Endothelial cell of umbilical vein (primary cell): ENCODE measurements around the gene GALNT9. TPM values are rescaled to one million over a fixed set of nuclear protein-coding genes. Genes with fewer than 3 reads are reported as not detected.

Source experiments
- BruUV-seq: library from RNA; stranded (reverse); fragments of 400-500 nt; replicated peaks from 2 replicates; lab custom pipeline; 2021; lab: Mats Ljungman, UMichigan
- CTCF ChIA-PET: fragments of 300-600, 350-600 bp; sonication (Branson Sonifier 250); formaldehyde crosslinking; loops from one replicate; lab custom pipeline; 2021; ENCODE audit warnings: antibody characterized with exemption, inconsistent platforms; lab: Charles Lee
- POLR2A ChIA-PET: fragments of 300-600, 350-600 bp; sonication (Branson Sonifier 250); formaldehyde crosslinking; loops from one replicate; lab custom pipeline; 2021; ENCODE audit warnings: antibody characterized with exemption, inconsistent platforms; lab: Charles Lee
- DNase-seq: peaks from one replicate; pipeline ENCODE4 v3.0.0-alpha.2; 2011; ENCODE audit warnings: low read depth, low spot score
- FAIRE-seq: peaks from 2 replicates; lab custom pipeline; 2011; peaks lifted over from hg19 to GRCh38; lab: Jason Lieb, UNC
- H2AFZ ChIP-seq: 2 replicates; pipeline ENCODE4 v1.6.0; 2012; ENCODE audit warnings: low read depth, low read length, control low read depth, inconsistent platforms
- H3K27ac ChIP-seq: 2 replicates; pipeline ENCODE4 v1.5.1; 2011; ENCODE audit warnings: low read depth, mild to moderate bottlenecking, control low read depth, low read length, moderate library complexity; ENCODE audit not compliant: insufficient read depth
- H3K27me3 ChIP-seq, 2 experiments: 2 replicates each; pipeline versions ENCODE4 v1.6.0 to v1.6.1; 2011; ENCODE audit warnings: low read length in 2 of 2, mixed read lengths in 1 of 2; ENCODE audit not compliant: control insufficient read depth in 2 of 2, insufficient read depth in 2 of 2
- H3K36me3 ChIP-seq, 2 experiments: 2 replicates in 1 of 2; 3 replicates in 1 of 2; pipeline ENCODE4 v1.5.1; 2011; ENCODE audit warnings: low read length in 2 of 2, mild to moderate bottlenecking in 1 of 2, moderate library complexity in 1 of 2; ENCODE audit not compliant: control insufficient read depth in 2 of 2, insufficient read depth in 2 of 2; ENCODE audit errors: extremely low read depth in 1 of 2
- H3K4me1 ChIP-seq: 3 replicates; pipeline ENCODE4 v1.5.1; 2011; ENCODE audit warnings: mild to moderate bottlenecking, low read length; ENCODE audit not compliant: control insufficient read depth, insufficient read depth; ENCODE audit errors: extremely low read depth
- H3K4me2 ChIP-seq: 2 replicates; pipeline ENCODE4 v1.6.1; 2011; ENCODE audit warnings: low read length, control low read depth, mixed read lengths; ENCODE audit not compliant: insufficient read depth
- H3K4me3 ChIP-seq, 3 experiments: fragments of 200-600 bp in 1 of 3; sonication (generic), shearing (Covaris generic) in 1 of 3; replicated peaks in 1 of 3; 2 replicates each; pipeline ENCODE4 v1.5.1; 2011 to 2016; ENCODE audit warnings: control low read depth in 3 of 3, low read length in 3 of 3, mild to moderate bottlenecking in 2 of 3, inconsistent platforms in 1 of 3, low read depth in 1 of 3, moderate library complexity in 1 of 3; ENCODE audit not compliant: insufficient read depth in 1 of 3
- H3K79me2 ChIP-seq: 2 replicates; pipeline ENCODE4 v1.6.0; 2012; ENCODE audit warnings: low read length, inconsistent platforms; ENCODE audit not compliant: control insufficient read depth, insufficient read depth
- H3K9ac ChIP-seq: replicated peaks from 2 replicates; pipeline ENCODE3; 2011; ENCODE audit warnings: low read length, control low read depth; ENCODE audit not compliant: insufficient read depth; ENCODE audit errors: extremely low read depth
- H3K9me1 ChIP-seq: replicated peaks from 3 replicates; pipeline ENCODE4 v1.6.0; 2011; ENCODE audit warnings: mild to moderate bottlenecking, low read length; ENCODE audit not compliant: control insufficient read depth, insufficient read depth; ENCODE audit errors: extremely low read depth
- H3K9me3 ChIP-seq: replicated peaks from 2 replicates; pipeline ENCODE4 v1.5.1; 2012; ENCODE audit warnings: low read length, inconsistent platforms; ENCODE audit not compliant: control insufficient read depth, insufficient read depth
- H4K20me1 ChIP-seq: replicated peaks from 2 replicates; pipeline ENCODE3; 2011; ENCODE audit warnings: mild to moderate bottlenecking, low read length; ENCODE audit not compliant: control insufficient read depth, insufficient read depth; ENCODE audit errors: extremely low read depth
- EZH2 ChIP-seq: IDR thresholded peaks from 2 replicates; pipeline ENCODE4 v1.6.1; 2012; ENCODE audit warnings: borderline replicate concordance, low read depth, mild to moderate bottlenecking, moderate library complexity, low read length, inconsistent platforms; ENCODE audit not compliant: severe bottlenecking
- FOS ChIP-seq: IDR thresholded peaks from 2 replicates; pipeline ENCODE4 v1.6.1; 2011; ENCODE audit warnings: mild to moderate bottlenecking, low read length, moderate library complexity, borderline replicate concordance; ENCODE audit not compliant: insufficient read depth
- GATA2 ChIP-seq: IDR thresholded peaks from 2 replicates; pipeline ENCODE4 v1.7.0; 2011; ENCODE audit warnings: low read depth, mild to moderate bottlenecking, moderate library complexity, mixed read lengths, low read length; ENCODE audit not compliant: insufficient read length, insufficient read depth
- JUN ChIP-seq: IDR thresholded peaks from 2 replicates; pipeline ENCODE4 v1.6.1; 2011; ENCODE audit warnings: borderline replicate concordance, low read depth; ENCODE audit not compliant: insufficient read length, insufficient read depth
- MAX ChIP-seq: IDR thresholded peaks from 2 replicates; pipeline ENCODE4 v1.6.1; 2011; ENCODE audit not compliant: insufficient read depth, insufficient read length
- MYC ChIP-seq: IDR thresholded peaks from one replicate; pipeline ENCODE4 v1.6.1; 2011; ENCODE audit warnings: mild to moderate bottlenecking, low read depth, low read length
- POLR2A ChIP-seq: IDR thresholded peaks from 2 replicates; pipeline ENCODE4 v1.6.1; 2012; ENCODE audit warnings: low read depth, mild to moderate bottlenecking, control low read depth, low read length
- POLR2AphosphoS5 ChIP-seq: IDR thresholded peaks from 2 replicates; pipeline ENCODE4 v1.6.1; 2012; ENCODE audit warnings: low read depth, mild to moderate bottlenecking, control low read depth, low read length, moderate library complexity; ENCODE audit not compliant: insufficient read depth
- dilution Hi-C: fragments of 300-500 bp; cut with MboI; formaldehyde crosslinking; loops from one replicate; pipeline ENCODE4 v1.15.0; 2019; ENCODE audit warnings: low sequenced_read_pairs; ENCODE audit not compliant: extremely low pct_ligation_motif_present
- intact Hi-C: fragments of 100-400 bp; cut with micrococcal nuclease; formaldehyde crosslinking; loops from one replicate; pipeline ENCODE4 v1.10.0; 2022
- polyA plus RNA-seq, 4 experiments: library from polyadenylated mRNA; depleted of rRNA in 3 of 4; stranded (reverse) in 3 of 4; unstranded in 1 of 4; fragments of >200 nt; gene quantifications; 2 replicates each; pipeline versions ENCODE4 v1.2.1 to v1.2.3, GENCODE V29; 2011 to 2012; ENCODE audit warnings: missing spikeins in 1 of 4
- total RNA-seq: library from RNA; stranded (reverse); gene quantifications from 2 replicates; pipeline ENCODE4 v1.2.3, GENCODE V29; 2021
- TF ChIP-seq, protein P1 (sequence below), 2 donors: IDR thresholded peaks; 1 replicate in 1 of 2; 2 replicates in 1 of 2; pipeline ENCODE4 v1.5.1; 2011; ENCODE audit warnings: low read length in 2 of 2, mild to moderate bottlenecking in 2 of 2, moderate library complexity in 2 of 2, control low read depth in 1 of 2, inconsistent platforms in 1 of 2, low read depth in 1 of 2; ENCODE audit not compliant: insufficient read depth in 1 of 2; ENCODE audit errors: extremely low read depth in 1 of 2

The GALNT9 gene
- total and polyA plus RNA-seq, 2 donors (not counting 3 experiments of a cell fraction or from before 2014, with no cell fraction given): 0.14 to 0.73 TPM

GRCh38 chr12:132282950-132283771 lies 46.2 kb downstream of the GALNT9 start:
- intact Hi-C loops: no loop called here
- Histone ChIP-seq H2AFZ (no peak overlapping the region), H3K27me3 (no peaks in the 10 kb centered on the region), H3K36me3 (no peaks in the 10 kb centered on the region), H3K4me3 (no peak overlapping the region), H3K4me1 (no peaks in the 10 kb centered on the region), H3K9ac (no peak overlapping the region), H3K9me1 (no peaks in the 10 kb centered on the region), H3K79me2 (no peaks in the 10 kb centered on the region), H4K20me1 (no peaks in the 10 kb centered on the region), H3K27ac (no peak overlapping the region), H3K4me2 (no peak overlapping the region), H3K9me3 (no peaks in the 10 kb centered on the region)
- dilution Hi-C loops: no loop called here
- FAIRE-seq (no peak), DNase-seq (no peak)
- TF ChIP-seq MYC (no peak), EZH2 (no peak), FOS (no peak), JUN (no peak), POLR2A (no peak), GATA2 (no peak), POLR2AphosphoS5 (no peak), MAX (no peak)
- TF ChIP-seq, protein P1, sequence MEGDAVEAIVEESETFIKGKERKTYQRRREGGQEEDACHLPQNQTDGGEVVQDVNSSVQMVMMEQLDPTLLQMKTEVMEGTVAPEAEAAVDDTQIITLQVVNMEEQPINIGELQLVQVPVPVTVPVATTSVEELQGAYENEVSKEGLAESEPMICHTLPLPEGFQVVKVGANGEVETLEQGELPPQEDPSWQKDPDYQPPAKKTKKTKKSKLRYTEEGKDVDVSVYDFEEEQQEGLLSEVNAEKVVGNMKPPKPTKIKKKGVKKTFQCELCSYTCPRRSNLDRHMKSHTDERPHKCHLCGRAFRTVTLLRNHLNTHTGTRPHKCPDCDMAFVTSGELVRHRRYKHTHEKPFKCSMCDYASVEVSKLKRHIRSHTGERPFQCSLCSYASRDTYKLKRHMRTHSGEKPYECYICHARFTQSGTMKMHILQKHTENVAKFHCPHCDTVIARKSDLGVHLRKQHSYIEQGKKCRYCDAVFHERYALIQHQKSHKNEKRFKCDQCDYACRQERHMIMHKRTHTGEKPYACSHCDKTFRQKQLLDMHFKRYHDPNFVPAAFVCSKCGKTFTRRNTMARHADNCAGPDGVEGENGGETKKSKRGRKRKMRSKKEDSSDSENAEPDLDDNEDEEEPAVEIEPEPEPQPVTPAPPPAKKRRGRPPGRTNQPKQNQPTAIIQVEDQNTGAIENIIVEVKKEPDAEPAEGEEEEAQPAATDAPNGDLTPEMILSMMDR (IDR thresholded peaks at IDR 0.05; ENCODE audit: extremely low read depth in 1 of 2, insufficient read depth in 1 of 2, low read depth in 1 of 2, low read length in 2 of 2): no peak
- POLR2A ChIA-PET: no interaction called here
- BruUV-seq: no TSS peak
- CTCF ChIA-PET: no interaction called here
